GM12873 (cell line): ENCODE results near the gene PPP1R36.

Source experiments
- CTCF ChIP-seq: IDR thresholded peaks from 2 replicates; pipeline ENCODE4 v1.5.1; 2012; ENCODE audit warnings: low read depth, mild to moderate bottlenecking, moderate library complexity, low read length, control low read depth; ENCODE audit not compliant: insufficient read depth; ENCODE audit errors: missing control alignments

The PPP1R36 gene

GRCh38 chr14:64562436-64562835 lies 12.7 kb downstream of the PPP1R36 start:
- no peak for TF ChIP-seq CTCF

- no peak for TF ChIP-seq CTCF
These were observed 13.9 kb downstream of the PPP1R36 start for GRCh38 chr14:64563696-64564095.

GRCh38 chr14:64566651-64567122 lies 16.9 kb downstream of the PPP1R36 start:
- no peak for TF ChIP-seq CTCF

GRCh38 chr14:64569138-64569631 lies 19.4 kb downstream of the PPP1R36 start:
- no peak for TF ChIP-seq CTCF

GRCh38 chr14:64572386-64573104 lies 22.8 kb downstream of the PPP1R36 start:
- TF ChIP-seq CTCF, result no peak

- no peak for TF ChIP-seq CTCF
These were observed 23.3 kb downstream of the PPP1R36 start for GRCh38 chr14:64573109-64573508.

- TF ChIP-seq CTCF, result no peak
These were observed 24.8 kb downstream of the PPP1R36 start for GRCh38 chr14:64574371-64575107.
